ENCODE results near the gene EXOSC2.

Gene EXOSC2

DNA sequence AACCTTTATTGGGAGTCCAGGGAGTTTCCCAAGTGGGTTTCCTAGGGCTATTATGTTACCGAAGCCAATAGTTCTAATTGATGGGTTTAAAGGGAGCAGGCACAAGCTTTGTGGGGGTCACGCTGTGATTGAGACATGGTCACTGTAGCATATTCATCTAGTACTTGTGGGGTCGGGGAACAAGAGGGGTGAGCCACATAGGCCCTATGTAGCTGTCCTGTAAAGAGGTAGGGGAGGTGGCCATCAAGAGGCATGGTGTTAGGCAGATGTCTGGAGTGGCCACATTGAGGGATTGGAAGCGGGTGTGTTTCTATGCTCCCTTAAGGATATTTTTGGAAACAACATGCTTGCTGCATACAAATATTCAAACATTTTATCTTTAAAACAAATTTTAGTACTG is 50.1 kb downstream of the EXOSC2 start:
- TF ChIP-seq, protein P1, sequence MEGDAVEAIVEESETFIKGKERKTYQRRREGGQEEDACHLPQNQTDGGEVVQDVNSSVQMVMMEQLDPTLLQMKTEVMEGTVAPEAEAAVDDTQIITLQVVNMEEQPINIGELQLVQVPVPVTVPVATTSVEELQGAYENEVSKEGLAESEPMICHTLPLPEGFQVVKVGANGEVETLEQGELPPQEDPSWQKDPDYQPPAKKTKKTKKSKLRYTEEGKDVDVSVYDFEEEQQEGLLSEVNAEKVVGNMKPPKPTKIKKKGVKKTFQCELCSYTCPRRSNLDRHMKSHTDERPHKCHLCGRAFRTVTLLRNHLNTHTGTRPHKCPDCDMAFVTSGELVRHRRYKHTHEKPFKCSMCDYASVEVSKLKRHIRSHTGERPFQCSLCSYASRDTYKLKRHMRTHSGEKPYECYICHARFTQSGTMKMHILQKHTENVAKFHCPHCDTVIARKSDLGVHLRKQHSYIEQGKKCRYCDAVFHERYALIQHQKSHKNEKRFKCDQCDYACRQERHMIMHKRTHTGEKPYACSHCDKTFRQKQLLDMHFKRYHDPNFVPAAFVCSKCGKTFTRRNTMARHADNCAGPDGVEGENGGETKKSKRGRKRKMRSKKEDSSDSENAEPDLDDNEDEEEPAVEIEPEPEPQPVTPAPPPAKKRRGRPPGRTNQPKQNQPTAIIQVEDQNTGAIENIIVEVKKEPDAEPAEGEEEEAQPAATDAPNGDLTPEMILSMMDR (IDR thresholded peaks at IDR 0.05; ENCODE audit: insufficient read depth, low read depth, low read length, missing control alignments), result no peak
- no peak overlapping the region for H3K4me3 ChIP-seq (ENCODE audit: low read depth, low read length)
- no peak for DNase-seq (ENCODE audit: low read depth)

DNA sequence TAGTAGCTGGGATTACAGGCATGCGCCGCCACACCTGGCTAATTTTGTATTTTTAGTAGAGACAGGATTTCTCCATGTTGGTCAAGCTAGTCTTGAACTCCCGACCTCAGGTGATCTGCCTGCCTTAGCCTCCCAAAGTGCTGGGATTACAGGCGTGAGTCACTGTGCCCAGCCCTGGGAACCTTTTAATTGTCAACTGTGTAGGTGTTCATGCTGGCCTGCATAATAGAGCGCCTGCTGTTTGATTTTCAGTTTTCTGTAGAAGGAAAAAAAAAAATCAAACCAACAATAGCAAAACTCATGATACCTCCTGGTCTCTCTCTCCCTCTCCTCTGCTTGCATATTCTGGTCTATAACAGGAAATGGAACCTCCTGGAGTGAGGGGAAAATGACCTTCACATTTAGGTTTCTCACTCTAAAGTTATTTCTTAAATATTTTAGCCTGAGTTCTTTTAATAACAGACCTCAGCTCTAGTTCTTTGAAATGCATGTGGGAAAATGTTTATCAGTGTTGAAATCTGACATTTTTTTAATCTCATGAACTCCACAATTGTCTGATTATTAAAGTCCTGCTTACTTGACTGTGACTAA is 51.7 kb downstream of the EXOSC2 start:
- TF ChIP-seq, protein P1 (IDR thresholded peaks at IDR 0.05; ENCODE audit: insufficient read depth, low read depth, low read length, missing control alignments), result no peak

DNA sequence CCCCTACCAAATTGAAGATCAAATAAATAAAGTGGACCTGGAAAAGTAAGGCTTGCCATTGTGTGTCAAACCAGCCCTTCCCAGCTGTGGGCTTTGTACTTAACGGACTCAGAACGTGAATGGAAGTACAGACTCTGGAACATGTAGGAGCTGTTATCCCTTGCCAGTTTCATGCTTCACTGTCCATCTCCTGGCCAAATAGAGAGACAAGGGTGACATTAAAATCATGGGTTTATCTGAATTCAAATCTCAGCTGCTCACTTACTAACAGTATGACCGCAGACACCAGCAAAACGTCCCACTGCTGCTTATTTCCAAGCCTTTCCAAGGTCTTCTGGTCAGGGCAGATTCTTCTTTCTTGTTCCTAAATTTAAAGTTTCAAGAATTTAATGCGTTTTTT is 52.2 kb downstream of the EXOSC2 start:
- no peak overlapping the region for H3K4me3 ChIP-seq (ENCODE audit: low read depth, low read length)
- no peak for DNase-seq (ENCODE audit: low read depth)

More for the DNA sequence above, 51.7 kb downstream of the EXOSC2 start:
- DNase-seq (ENCODE audit: low read depth), result no peak
- no peak overlapping the region for H3K4me3 ChIP-seq (ENCODE audit: low read depth, low read length)

DNA sequence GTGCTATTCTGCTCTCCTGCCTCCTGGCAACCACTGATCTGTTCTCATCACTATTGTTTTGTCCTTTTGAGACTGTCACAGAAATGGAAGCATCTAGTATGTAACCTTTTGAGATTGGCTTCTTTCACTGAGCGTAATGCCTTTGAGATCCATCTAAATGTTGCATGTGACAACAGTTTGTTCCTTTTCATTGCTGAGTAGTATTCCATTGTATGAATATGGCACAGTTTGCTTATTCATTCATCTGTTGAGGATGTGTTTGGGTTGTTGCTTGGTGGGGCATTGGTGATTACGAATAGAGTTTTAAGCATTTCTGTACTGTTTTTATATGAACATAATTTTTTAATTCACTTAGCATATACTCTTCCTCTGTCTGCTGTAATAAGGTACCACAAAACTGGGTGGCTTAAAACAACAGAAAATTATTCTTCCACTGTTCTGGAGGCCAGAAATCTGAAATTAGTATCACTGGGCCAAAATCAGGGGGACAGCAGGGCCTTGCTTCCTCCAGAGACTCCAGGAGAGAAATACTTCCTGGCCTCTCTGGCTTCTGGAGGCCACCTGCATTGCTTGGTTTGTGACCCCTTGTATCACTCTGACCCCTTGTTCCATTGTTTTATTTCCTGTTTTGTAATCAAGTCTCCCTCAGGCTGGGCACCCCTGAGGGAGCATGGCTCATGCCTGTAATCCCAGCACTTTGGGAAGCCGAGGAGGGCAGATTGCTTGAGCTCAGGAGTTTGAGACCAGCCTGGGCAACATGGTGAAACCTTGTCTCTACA is 53.0 kb downstream of the EXOSC2 start:
- TF ChIP-seq, protein P1 (IDR thresholded peaks at IDR 0.05; ENCODE audit: insufficient read depth, low read depth, low read length, missing control alignments), result no peak
- no peak overlapping the region for H3K4me3 ChIP-seq (ENCODE audit: low read depth, low read length)
- DNase-seq (ENCODE audit: low read depth), result no peak

More for the DNA sequence above, 52.2 kb downstream of the EXOSC2 start:
- TF ChIP-seq, protein P1 (IDR thresholded peaks at IDR 0.05; ENCODE audit: insufficient read depth, low read depth, low read length, missing control alignments), result no peak

DNA sequence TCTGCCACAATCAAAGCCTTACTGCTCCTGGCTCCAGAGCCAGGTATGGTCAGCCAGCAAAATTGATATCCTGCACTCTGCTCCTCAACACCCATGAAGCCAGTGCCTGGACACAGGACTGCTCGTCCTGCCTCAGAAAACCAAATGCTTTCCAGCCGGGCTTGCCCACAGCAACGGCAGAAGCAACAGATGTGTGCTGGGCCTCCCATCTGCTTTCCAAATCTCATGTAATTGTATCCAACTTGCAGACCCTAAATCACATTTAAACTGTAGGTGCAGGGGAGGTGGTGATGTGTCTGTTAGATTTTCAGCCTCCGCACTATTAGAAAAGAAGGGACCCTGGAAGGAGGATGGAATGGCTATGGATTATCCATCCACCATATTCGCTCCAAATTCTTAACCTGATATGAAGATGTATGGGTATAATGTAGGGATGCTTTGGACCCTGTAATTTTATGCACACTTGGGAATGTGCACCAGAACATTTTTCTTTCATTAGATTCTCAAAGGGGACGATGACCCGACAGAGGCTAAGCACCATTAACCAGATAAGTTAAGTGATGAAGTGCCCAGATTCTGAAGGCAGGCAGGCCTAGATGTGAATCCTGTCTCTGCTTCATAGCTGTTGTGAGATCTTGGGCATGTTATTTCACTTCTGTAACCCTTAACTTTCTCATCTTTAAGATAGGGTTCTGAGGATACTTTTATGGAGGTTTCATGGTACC is 58.2 kb downstream of the EXOSC2 start:
- no peak for DNase-seq (ENCODE audit: low read depth)
- TF ChIP-seq, protein P1 (IDR thresholded peaks at IDR 0.05; ENCODE audit: insufficient read depth, low read depth, low read length, missing control alignments), result no peak
- no peak overlapping the region for H3K4me3 ChIP-seq (ENCODE audit: low read depth, low read length)

All from GM12865 (cell line).